HUES48 (cell line): ENCODE results near the gene MACROD2.

Experiments
- H3K27ac ChIP-seq: one replicate; pipeline ENCODE4 v1.7.0; 2013; ENCODE audit warnings: low read depth, low read length, inconsistent platforms
- H3K27me3 ChIP-seq: 2 replicates; pipeline ENCODE4 v1.6.1; 2013; ENCODE audit warnings: mild to moderate bottlenecking, low read length; ENCODE audit not compliant: control insufficient read depth, insufficient read depth
- H3K36me3 ChIP-seq: 2 replicates; pipeline ENCODE4 v1.6.1; 2013; ENCODE audit warnings: low read length; ENCODE audit not compliant: control insufficient read depth, insufficient read depth
- H3K4me1 ChIP-seq: 2 replicates; pipeline ENCODE4 v1.6.1; 2013; ENCODE audit warnings: mild to moderate bottlenecking, low read length; ENCODE audit not compliant: control insufficient read depth, insufficient read depth
- H3K4me3 ChIP-seq: 2 replicates; pipeline ENCODE4 v1.5.1; 2013; ENCODE audit warnings: mild to moderate bottlenecking, low read depth, low read length
- H3K9ac ChIP-seq: 2 replicates; pipeline ENCODE4 v1.6.1; 2013; ENCODE audit warnings: mild to moderate bottlenecking, low read depth, low read length, moderate library complexity
- H3K9me3 ChIP-seq: 2 replicates; pipeline ENCODE4 v1.6.1; 2013; ENCODE audit warnings: low read length; ENCODE audit not compliant: control insufficient read depth, insufficient read depth

Gene MACROD2

GRCh38 chr20:15911581-15911980 is 1916.3 kb downstream of the MACROD2 start:
- H3K4me1 ChIP-seq, result peaks cover 3% of the 10 kb centered on the region; the same call in 1 of the 2 replicates
- no peaks in the 10 kb centered on the region for H3K9me3 ChIP-seq
- no peaks in the 10 kb centered on the region for H3K27me3 ChIP-seq
- H3K9ac ChIP-seq, result no peak overlapping the region
- H3K27ac ChIP-seq, result no peak overlapping the region
- H3K4me3 ChIP-seq, result no peak overlapping the region
- no peaks in the 10 kb centered on the region for H3K36me3 ChIP-seq

- H3K4me1 ChIP-seq, result peaks cover 12% of the 10 kb centered on the region; the same call in 1 of the 2 replicates
- H3K9me3 ChIP-seq, result no peaks in the 10 kb centered on the region
- no peak overlapping the region for H3K27ac ChIP-seq
- H3K36me3 ChIP-seq, result no peaks in the 10 kb centered on the region
- no peaks in the 10 kb centered on the region for H3K27me3 ChIP-seq
- H3K4me3 ChIP-seq, result no peak overlapping the region
- H3K9ac ChIP-seq, result no peak overlapping the region
Observed at GRCh38 chr20:15913391-15914025, 1918.2 kb downstream of the MACROD2 start.

- Histone ChIP-seq H3K27me3 (no peaks in the 10 kb centered on the region), H3K4me3 (no peak overlapping the region), H3K9ac (no peak overlapping the region), H3K4me1 (peaks cover 12% of the 10 kb centered on the region; the same call in 1 of the 2 replicates), H3K9me3 (no peaks in the 10 kb centered on the region), H3K36me3 (no peaks in the 10 kb centered on the region), H3K27ac (no peak overlapping the region)
Observed at GRCh38 chr20:15916623-15917022, 1921.3 kb downstream of the MACROD2 start.

- Histone ChIP-seq H3K9ac (no peak overlapping the region), H3K4me3 (no peak overlapping the region), H3K9me3 (no peaks in the 10 kb centered on the region), H3K36me3 (no peaks in the 10 kb centered on the region), H3K27me3 (no peaks in the 10 kb centered on the region), H3K27ac (no peak overlapping the region), H3K4me1 (peaks cover 12% of the 10 kb centered on the region; the same call in 1 of the 2 replicates)
Observed at GRCh38 chr20:15917283-15917682, 1922.0 kb downstream of the MACROD2 start.

GRCh38 chr20:15918631-15919030 is 1923.3 kb downstream of the MACROD2 start:
- Histone ChIP-seq H3K9ac (no peak overlapping the region), H3K27me3 (no peaks in the 10 kb centered on the region), H3K27ac (no peak overlapping the region), H3K36me3 (no peaks in the 10 kb centered on the region), H3K4me3 (no peak overlapping the region), H3K4me1 (peaks cover 12% of the 10 kb centered on the region; the same call in 1 of the 2 replicates), H3K9me3 (no peaks in the 10 kb centered on the region)

GRCh38 chr20:15919118-15919517 is 1923.8 kb downstream of the MACROD2 start:
- no peak overlapping the region for H3K9ac ChIP-seq
- H3K27ac ChIP-seq, result no peak overlapping the region
- H3K4me1 ChIP-seq, result peaks cover 12% of the 10 kb centered on the region; the same call in 1 of the 2 replicates
- no peaks in the 10 kb centered on the region for H3K36me3 ChIP-seq
- H3K27me3 ChIP-seq, result no peaks in the 10 kb centered on the region
- no peak overlapping the region for H3K4me3 ChIP-seq
- no peaks in the 10 kb centered on the region for H3K9me3 ChIP-seq

- Histone ChIP-seq H3K4me1 (0 out of 2 replicates have a peak, but pooled peaks cover 7% of the 10 kb centered on the region), H3K27ac (no peak overlapping the region), H3K9ac (no peak overlapping the region), H3K4me3 (no peak overlapping the region), H3K36me3 (no peaks in the 10 kb centered on the region), H3K27me3 (no peaks in the 10 kb centered on the region), H3K9me3 (no peaks in the 10 kb centered on the region)
Observed at GRCh38 chr20:15921930-15922329, 1926.6 kb downstream of the MACROD2 start.

- Histone ChIP-seq H3K9me3 (no peaks in the 10 kb centered on the region), H3K9ac (no peak overlapping the region), H3K27ac (no peak overlapping the region), H3K4me1 (0 out of 2 replicates have a peak, but pooled peaks cover under 1% of the 10 kb centered on the region), H3K36me3 (no peaks in the 10 kb centered on the region), H3K27me3 (no peaks in the 10 kb centered on the region), H3K4me3 (no peak overlapping the region)
Observed at GRCh38 chr20:15922556-15922955, 1927.2 kb downstream of the MACROD2 start.

GRCh38 chr20:15923030-15923776 is 1927.9 kb downstream of the MACROD2 start:
- Histone ChIP-seq H3K4me3 (no peak overlapping the region), H3K27ac (no peak overlapping the region), H3K27me3 (no peaks in the 10 kb centered on the region), H3K9me3 (no peaks in the 10 kb centered on the region), H3K4me1 (no peaks in the 10 kb centered on the region), H3K9ac (no peak overlapping the region), H3K36me3 (no peaks in the 10 kb centered on the region)

- Histone ChIP-seq H3K27ac (no peak overlapping the region), H3K36me3 (no peaks in the 10 kb centered on the region), H3K4me1 (no peaks in the 10 kb centered on the region)
Observed at GRCh38 chr20:15924556-15924955, 1929.2 kb downstream of the MACROD2 start.

GRCh38 chr20:15925376-15925775 is 1930.1 kb downstream of the MACROD2 start:
- Histone ChIP-seq H3K27ac (no peak overlapping the region), H3K36me3 (no peaks in the 10 kb centered on the region), H3K27me3 (no peaks in the 10 kb centered on the region), H3K9ac (no peak overlapping the region), H3K9me3 (no peaks in the 10 kb centered on the region), H3K4me1 (no peaks in the 10 kb centered on the region), H3K4me3 (no peak overlapping the region)

More at GRCh38 chr20:15924556-15924955, 1929.2 kb downstream of the MACROD2 start:
- Histone ChIP-seq H3K4me3 (no peak overlapping the region), H3K9me3 (no peaks in the 10 kb centered on the region), H3K27me3 (no peaks in the 10 kb centered on the region), H3K9ac (no peak overlapping the region)
